Daoy (cell line): Measurements from ENCODE around the gene HMGB4. TPM values are rescaled to one million over a fixed set of nuclear protein-coding genes. Genes with fewer than 3 reads are reported as not detected.

Experiments used
- DNase-seq: peaks from one replicate; pipeline ENCODE4 v3.0.0-alpha.2; 2015; ENCODE audit warnings: low read depth
- total RNA-seq: library from RNA; depleted of rRNA; stranded (reverse); fragments of >200 nt; shearing (Covaris generic); gene quantifications from 2 replicates; pipeline ENCODE4 v1.2.3, GENCODE V29; 2014

HMGB4 gene
- total RNA-seq, 1 experiment from 2014 or later, result not detected

- DNase-seq, result no peak
Measured at GRCh38 chr1:33848205-33848937, 15.5 kb upstream of the HMGB4 start.

GRCh38 chr1:33849211-33849610 lies 14.7 kb upstream of the HMGB4 start:
- no peak for DNase-seq

GRCh38 chr1:33850481-33850880 lies 13.4 kb upstream of the HMGB4 start:
- no peak for DNase-seq

GRCh38 chr1:33852711-33853110 lies 11.2 kb upstream of the HMGB4 start:
- DNase-seq, result no peak

GRCh38 chr1:33853431-33853830 lies 10.4 kb upstream of the HMGB4 start:
- DNase-seq, result no peak

- DNase-seq, result no peak
Measured at GRCh38 chr1:33854091-33854490, 9.8 kb upstream of the HMGB4 start.

- no peak for DNase-seq
Measured at GRCh38 chr1:33860671-33861070, 3.2 kb upstream of the HMGB4 start.

GRCh38 chr1:33864460-33865389 lies 846 bp downstream of the HMGB4 start:
- DNase-seq, result no peak

- no peak for DNase-seq
Measured at GRCh38 chr1:33866281-33866680, 2.4 kb downstream of the HMGB4 start.

- no peak for DNase-seq
Measured at GRCh38 chr1:33867684-33868083, 3.8 kb downstream of the HMGB4 start.

- no peak for DNase-seq
Measured at GRCh38 chr1:33872275-33872674, 8.4 kb downstream of the HMGB4 start.

GRCh38 chr1:33872683-33873082 lies 8.8 kb downstream of the HMGB4 start:
- DNase-seq, result no peak

- no peak for DNase-seq
Measured at GRCh38 chr1:33874636-33875035, 10.8 kb downstream of the HMGB4 start.

- DNase-seq, result no peak
Measured at GRCh38 chr1:33875862-33876261, 12.0 kb downstream of the HMGB4 start.

GRCh38 chr1:33876970-33877650 lies 13.2 kb downstream of the HMGB4 start:
- peak; percentile 67 for DNase-seq

- no peak for DNase-seq
Measured at GRCh38 chr1:33878392-33878791, 14.5 kb downstream of the HMGB4 start.

GRCh38 chr1:33880305-33880704 lies 16.4 kb downstream of the HMGB4 start:
- DNase-seq, result no peak

- DNase-seq, result no peak
Measured at GRCh38 chr1:33886496-33886895, 22.6 kb downstream of the HMGB4 start.

GRCh38 chr1:33893147-33893830 lies 29.4 kb downstream of the HMGB4 start:
- DNase-seq, result no peak

- DNase-seq, result no peak
Measured at GRCh38 chr1:33895396-33895795, 31.5 kb downstream of the HMGB4 start.

GRCh38 chr1:33895976-33896375 lies 32.1 kb downstream of the HMGB4 start:
- no peak for DNase-seq
